GM12873 (cell line): ENCODE measurements around the gene PHIP.

ENCODE experiments used
- TF ChIP-seq, protein P1 (sequence below): IDR thresholded peaks from 2 replicates; pipeline ENCODE4 v1.5.1; 2012; ENCODE audit warnings: low read depth, mild to moderate bottlenecking, moderate library complexity, low read length, control low read depth; ENCODE audit not compliant: insufficient read depth; ENCODE audit errors: missing control alignments

The PHIP gene

DNA sequence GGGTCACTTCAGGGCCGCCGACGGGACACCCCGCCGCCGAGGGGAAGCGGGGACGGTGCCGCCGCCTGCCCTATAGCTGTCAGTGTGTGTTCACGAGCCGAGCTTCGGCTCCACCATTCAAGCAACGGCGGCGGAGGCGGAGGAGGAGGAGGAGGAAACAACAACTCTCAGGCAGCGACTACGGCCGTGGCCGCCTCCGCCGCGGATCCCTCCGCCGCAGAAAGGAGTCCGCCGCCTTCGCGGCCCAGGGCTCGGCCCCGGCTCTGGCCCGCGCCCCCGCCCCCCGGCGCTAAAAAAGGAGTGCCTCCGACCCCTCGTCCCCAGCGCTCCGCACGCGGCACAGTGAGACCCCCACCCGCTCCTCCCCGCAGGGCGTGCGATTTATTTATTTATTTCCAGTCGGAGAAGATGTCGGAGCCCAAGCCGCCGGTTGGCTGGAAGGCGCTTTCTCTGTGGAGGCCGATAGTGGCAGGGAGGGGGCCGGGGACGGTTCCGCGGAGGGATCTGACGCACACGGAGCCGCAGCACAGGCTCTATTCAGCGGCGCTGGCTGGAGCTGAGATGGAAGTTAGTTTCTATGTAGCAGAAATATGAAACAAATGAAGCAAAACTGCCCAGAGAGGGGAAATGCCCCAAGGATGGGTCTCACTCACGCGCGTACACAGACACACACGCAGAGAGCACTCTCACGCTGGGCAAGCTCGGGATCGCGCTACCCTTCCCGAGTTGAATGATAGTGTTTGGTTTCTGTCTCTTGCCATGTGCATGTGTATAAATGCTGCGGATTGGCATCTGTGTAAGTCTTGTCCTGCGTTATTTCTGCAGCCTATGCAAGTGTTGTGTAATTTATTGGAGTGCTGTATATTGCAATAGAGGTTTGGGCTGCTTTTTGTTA is at the start of gene PHIP:
Gene PHIP (minus strand): TSS at position 180 of the 895 bp plus-strand sequence. CDS start 186 bp downstream, outside the sequence.
- TF ChIP-seq, protein P1, sequence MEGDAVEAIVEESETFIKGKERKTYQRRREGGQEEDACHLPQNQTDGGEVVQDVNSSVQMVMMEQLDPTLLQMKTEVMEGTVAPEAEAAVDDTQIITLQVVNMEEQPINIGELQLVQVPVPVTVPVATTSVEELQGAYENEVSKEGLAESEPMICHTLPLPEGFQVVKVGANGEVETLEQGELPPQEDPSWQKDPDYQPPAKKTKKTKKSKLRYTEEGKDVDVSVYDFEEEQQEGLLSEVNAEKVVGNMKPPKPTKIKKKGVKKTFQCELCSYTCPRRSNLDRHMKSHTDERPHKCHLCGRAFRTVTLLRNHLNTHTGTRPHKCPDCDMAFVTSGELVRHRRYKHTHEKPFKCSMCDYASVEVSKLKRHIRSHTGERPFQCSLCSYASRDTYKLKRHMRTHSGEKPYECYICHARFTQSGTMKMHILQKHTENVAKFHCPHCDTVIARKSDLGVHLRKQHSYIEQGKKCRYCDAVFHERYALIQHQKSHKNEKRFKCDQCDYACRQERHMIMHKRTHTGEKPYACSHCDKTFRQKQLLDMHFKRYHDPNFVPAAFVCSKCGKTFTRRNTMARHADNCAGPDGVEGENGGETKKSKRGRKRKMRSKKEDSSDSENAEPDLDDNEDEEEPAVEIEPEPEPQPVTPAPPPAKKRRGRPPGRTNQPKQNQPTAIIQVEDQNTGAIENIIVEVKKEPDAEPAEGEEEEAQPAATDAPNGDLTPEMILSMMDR: no peak

DNA sequence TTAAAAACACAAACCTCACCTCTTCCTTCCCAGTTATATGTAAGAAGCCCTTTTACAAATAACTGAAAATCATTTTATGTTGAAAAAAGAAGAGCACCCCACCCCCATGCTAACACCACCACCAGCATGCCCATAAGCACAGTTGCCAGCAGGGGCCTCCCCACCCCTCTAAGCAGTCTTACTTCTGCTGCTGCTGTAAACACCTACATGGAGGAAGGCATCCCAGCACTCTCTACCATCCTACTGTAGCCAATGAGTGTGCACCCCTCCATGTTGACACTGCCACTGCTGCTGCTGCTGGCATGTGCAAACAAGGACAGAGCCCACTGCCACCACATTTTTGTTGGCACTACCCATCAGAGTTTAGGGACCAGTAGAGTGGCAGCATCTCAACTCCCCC is 49.6 kb upstream of the PHIP start:
- TF ChIP-seq, protein P1: peak; percentile 9

DNA sequence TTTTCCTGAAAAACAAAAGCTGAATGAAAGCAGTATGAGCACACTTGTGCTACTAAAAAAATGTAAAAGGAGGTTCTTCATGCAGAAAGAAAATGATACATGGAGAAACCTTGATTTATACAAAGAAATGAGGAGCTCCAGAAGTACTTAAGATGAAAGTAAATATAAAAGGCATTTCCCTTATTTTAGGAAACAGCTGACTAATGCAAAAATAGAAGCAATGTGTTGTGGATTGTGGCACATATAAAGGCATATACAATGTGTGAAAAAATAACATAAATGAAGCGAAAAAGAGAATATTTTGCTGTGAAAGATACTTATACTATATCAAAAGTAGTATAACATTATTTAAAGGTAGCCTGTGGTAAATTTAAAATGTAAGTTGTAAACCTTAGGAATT is 41.2 kb upstream of the PHIP start:
- TF ChIP-seq, protein P1: no peak

DNA sequence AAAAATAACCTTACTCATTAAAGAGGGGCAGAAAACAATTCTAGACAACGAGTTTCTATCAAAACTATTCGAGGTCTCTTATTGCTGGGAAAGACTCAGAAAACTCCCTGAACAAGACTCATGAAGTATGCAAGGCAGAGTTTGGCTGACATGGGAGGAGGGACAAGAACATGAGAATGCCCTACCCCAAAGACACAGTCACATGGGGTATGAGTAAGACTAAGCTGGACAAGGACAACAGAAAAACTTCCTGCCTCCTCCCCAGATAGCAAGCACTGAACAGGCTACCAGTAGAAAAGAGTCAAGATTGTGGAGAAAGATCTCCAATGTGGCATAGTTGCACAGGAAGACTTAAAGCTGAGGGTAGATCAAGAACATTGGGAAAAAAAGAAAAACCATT is 39.7 kb upstream of the PHIP start:
- TF ChIP-seq, protein P1: no peak

DNA sequence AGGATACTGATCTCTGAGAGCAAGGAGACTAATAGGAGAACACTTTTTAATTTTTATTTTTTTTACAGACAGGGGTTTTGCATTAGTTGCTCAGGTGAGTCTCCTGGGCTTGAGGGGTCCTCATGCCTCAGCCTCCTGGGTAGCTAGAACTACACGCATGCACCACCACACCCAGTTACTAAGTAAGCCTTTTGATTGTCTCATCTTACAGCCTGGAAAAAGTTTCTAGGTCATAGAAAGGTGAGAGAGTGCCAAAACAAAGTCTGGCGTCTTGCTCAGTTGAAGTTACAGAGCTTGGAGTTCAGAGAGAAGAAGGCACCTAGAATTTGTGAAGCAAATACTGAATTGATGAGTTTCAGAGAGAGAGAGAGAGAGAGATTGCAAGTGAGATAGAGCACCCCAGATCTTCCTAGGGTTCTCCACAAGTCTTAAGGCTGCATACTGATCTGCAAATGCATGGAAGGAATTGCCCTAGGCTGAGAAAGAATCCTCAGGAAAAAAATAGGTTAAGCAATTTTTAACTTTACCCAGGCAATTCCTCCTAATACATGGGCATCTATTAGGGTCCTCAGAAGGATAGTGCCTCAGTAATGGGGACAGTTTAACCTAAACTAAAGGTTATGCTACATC is 37.6 kb upstream of the PHIP start:
- TF ChIP-seq, protein P1: no peak

DNA sequence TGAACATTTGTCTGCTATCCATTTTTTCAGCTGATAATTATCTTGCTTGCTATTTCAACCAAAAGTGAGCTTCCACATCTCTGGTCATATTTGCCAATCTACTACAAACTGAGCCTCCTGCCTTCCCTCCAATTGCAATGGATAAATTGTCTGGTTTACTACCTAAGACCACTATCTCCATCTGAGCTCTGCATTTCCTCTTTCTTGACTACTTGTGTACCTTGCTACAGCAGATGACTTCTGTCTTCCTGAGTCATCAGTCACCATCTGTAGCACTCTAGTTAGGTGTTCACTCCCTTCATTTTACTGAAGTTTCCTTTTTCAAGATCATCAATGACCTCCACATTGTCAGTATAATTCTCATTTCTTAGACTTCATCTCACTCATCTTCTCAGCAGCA is 33.5 kb upstream of the PHIP start:
- TF ChIP-seq, protein P1: no peak

DNA sequence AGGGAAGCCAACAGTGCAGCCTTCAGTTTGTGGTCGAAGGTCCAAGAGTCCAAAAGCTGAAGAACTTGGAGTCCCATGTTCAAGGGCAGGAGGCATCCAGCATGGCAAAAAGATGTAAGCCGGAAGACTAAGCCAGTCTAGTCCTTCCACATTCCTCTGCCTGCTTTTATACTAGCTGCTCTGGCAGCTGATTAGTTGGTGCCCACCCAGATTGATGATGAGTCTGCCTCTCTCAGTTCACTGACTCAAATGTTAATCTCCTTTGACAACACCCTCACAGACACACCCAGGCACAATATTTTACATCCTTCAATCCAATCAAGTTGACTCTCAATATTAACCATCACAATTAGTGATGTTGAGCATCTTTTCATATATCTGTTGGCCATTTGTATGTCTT is 23.1 kb upstream of the PHIP start:
- TF ChIP-seq, protein P1: no peak
